A549 (cell line): Measurements from ENCODE around the gene EIF3M. TPM values are rescaled to one million over a fixed set of nuclear protein-coding genes. Genes with fewer than 3 reads are reported as not detected.

ENCODE experiments used
- ATAC-seq, 2 experiments: fragments of 200-7000 bp in 1 of 2; fragments of >200 bp in 1 of 2; cut with Nextera tagmentation in 1 of 2; cut with Tn5 transposase in 1 of 2; 3 replicates each; pipeline versions ENCODE4 v1.8.0 to v1.9.1; 2018 to 2020; ENCODE audit warnings: mild to moderate bottlenecking in 1 of 2, moderate library complexity in 1 of 2
- CTCF ChIA-PET: fragments of 300-600 bp; sonication (Branson Sonifier 250); formaldehyde crosslinking; extraction: SDS; loops from one replicate; lab custom pipeline; 2021; ENCODE audit warnings: antibody characterized with exemption, inconsistent platforms; lab: Yijun Ruan, JAX
- POLR2A ChIA-PET: fragments of 350-600 bp; formaldehyde crosslinking; extraction: SDS; loops from one replicate; lab custom pipeline; 2021; ENCODE audit warnings: antibody characterized with exemption, inconsistent platforms; lab: Yijun Ruan, JAX
- DNase-seq, 2 experiments: peaks; one replicate each; pipeline versions ENCODE4 v3.0.0 to v3.0.0-alpha.2; 2011 to 2016; ENCODE audit warnings: low read depth in 1 of 2, low spot score in 1 of 2
- FAIRE-seq: peaks from 2 replicates; lab custom pipeline; 2011; peaks lifted over from hg19 to GRCh38; lab: Jason Lieb, UNC
- H3K27ac ChIP-seq, 2 experiments: fragments of >200 bp; sonication (Bioruptor Twin); formaldehyde crosslinking; 3 replicates each; pipeline ENCODE4 v1.5.1; 2016 to 2017
- H3K4me1 ChIP-seq: fragments of >200 bp; sonication (Bioruptor Twin); formaldehyde crosslinking; 3 replicates; pipeline ENCODE4 v1.6.1; 2016
- H3K4me2 ChIP-seq: fragments of >200 bp; sonication (Bioruptor Twin); formaldehyde crosslinking; 3 replicates; pipeline ENCODE4 v1.6.1; 2016
- H3K4me3 ChIP-seq: fragments of >200 bp; sonication (Bioruptor Twin); formaldehyde crosslinking; 3 replicates; pipeline ENCODE4 v1.5.1; 2016
- H3K9me3 ChIP-seq: fragments of >200 bp; sonication (Bioruptor Twin); formaldehyde crosslinking; 3 replicates; pipeline ENCODE4 v1.6.1; 2016
- BCL3 ChIP-seq: fragments of >200 bp; sonication (Bioruptor Twin); formaldehyde crosslinking; IDR thresholded peaks from 3 replicates; pipeline ENCODE4 v1.6.1; 2016
- CBX2 ChIP-seq: fragments of 200-600 bp; sonication (generic); IDR thresholded peaks from 2 replicates; pipeline ENCODE4 v1.6.1; 2016; ENCODE audit warnings: low read depth, mild to moderate bottlenecking, borderline replicate concordance
- CHD2 ChIP-seq: fragments of 150-350 bp; IDR thresholded peaks from 2 replicates; pipeline ENCODE4 v1.6.1; 2014; ENCODE audit warnings: low read length; ENCODE audit not compliant: partially characterized antibody
- E2F6 ChIP-seq: IDR thresholded peaks from 2 replicates; pipeline ENCODE4 v1.6.1; 2012; ENCODE audit warnings: low read depth, borderline replicate concordance
- EHF ChIP-seq: fragments of 250-450 bp; sonication (Bioruptor Pico); IDR thresholded peaks from 2 replicates; pipeline ENCODE4 v1.5.0; 2020; ENCODE audit warnings: mild to moderate bottlenecking
- EHMT2 ChIP-seq: fragments of 200-600 bp; sonication (generic); IDR thresholded peaks from 2 replicates; pipeline ENCODE4 v1.6.1; 2016; ENCODE audit warnings: antibody characterized with exemption, low read depth, mild to moderate bottlenecking, moderate library complexity
- ELK1 ChIP-seq: fragments of 150-350 bp; IDR thresholded peaks from 2 replicates; pipeline ENCODE4 v1.6.1; 2014; ENCODE audit warnings: low read depth, mild to moderate bottlenecking, low read length
- EP300 ChIP-seq, 2 experiments: fragments of >200 bp; sonication (Bioruptor Twin); formaldehyde crosslinking; IDR thresholded peaks; 2 replicates in 1 of 2; 3 replicates in 1 of 2; pipeline ENCODE4 v1.6.1; 2016 to 2017
- FOSB ChIP-seq: fragments of 250-450 bp; sonication (Bioruptor Pico); IDR thresholded peaks from 2 replicates; pipeline ENCODE4 v1.5.0; 2020; ENCODE audit warnings: mild to moderate bottlenecking, moderate library complexity
- FOXS1 ChIP-seq: fragments of 250-450 bp; sonication (Bioruptor Pico); IDR thresholded peaks from 2 replicates; pipeline ENCODE4 v1.5.0; 2020; ENCODE audit warnings: mild to moderate bottlenecking, moderate library complexity
- GATA3 ChIP-seq: IDR thresholded peaks from 2 replicates; pipeline ENCODE4 v1.6.1; 2012; ENCODE audit warnings: borderline replicate concordance
- HDAC2 ChIP-seq: fragments of 200-600 bp; sonication (generic); IDR thresholded peaks from 2 replicates; pipeline ENCODE4 v1.6.1; 2016
- HOXB13 ChIP-seq: fragments of 250-450 bp; sonication (Bioruptor Pico); IDR thresholded peaks from 2 replicates; pipeline ENCODE4 v1.5.0; 2020; ENCODE audit warnings: low read depth, mild to moderate bottlenecking, moderate library complexity
- HOXB5 ChIP-seq: fragments of 250-450 bp; sonication (Bioruptor Pico); IDR thresholded peaks from 2 replicates; pipeline ENCODE4 v1.5.0; 2020; ENCODE audit warnings: mild to moderate bottlenecking, moderate library complexity
- JUNB ChIP-seq: fragments of >200 bp; sonication (Bioruptor Twin); formaldehyde crosslinking; IDR thresholded peaks from 2 replicates; pipeline ENCODE4 v1.6.1; 2016
- KDM5A ChIP-seq: fragments of 200-600 bp; sonication (generic); IDR thresholded peaks from 2 replicates; pipeline ENCODE4 v1.6.1; 2016; ENCODE audit warnings: antibody characterized with exemption, mild to moderate bottlenecking
- MAZ ChIP-seq: fragments of 150-350 bp; IDR thresholded peaks from 2 replicates; pipeline ENCODE4 v1.6.1; 2014; ENCODE audit warnings: antibody characterized with exemption, low read depth, low read length, borderline replicate concordance
- NFE2L2 ChIP-seq: fragments of 150-350 bp; conservative IDR thresholded peaks from 2 replicates; pipeline ENCODE4 v1.6.1; 2014; ENCODE audit warnings: low read length
- NPAS2 ChIP-seq: fragments of 250-450 bp; sonication (Bioruptor Pico); IDR thresholded peaks from 2 replicates; pipeline ENCODE4 v1.8.0; 2022; ENCODE audit warnings: mild to moderate bottlenecking, moderate library complexity, borderline replicate concordance
- PBX3 ChIP-seq: IDR thresholded peaks from 2 replicates; pipeline ENCODE4 v1.6.1; 2012
- PHF8 ChIP-seq: fragments of 200-600 bp; sonication (generic); IDR thresholded peaks from 2 replicates; pipeline ENCODE4 v1.6.1; 2016; ENCODE audit warnings: low read depth, mild to moderate bottlenecking, antibody characterized with exemption, moderate library complexity, borderline replicate concordance
- POLR2A ChIP-seq: IDR thresholded peaks from 2 replicates; pipeline ENCODE4 v1.6.1; 2012; ENCODE audit warnings: mild to moderate bottlenecking, low read length
- RAD21 ChIP-seq, 2 experiments: fragments of >200 bp in 1 of 2; sonication (Bioruptor Twin) in 1 of 2; formaldehyde crosslinking in 1 of 2; IDR thresholded peaks in 1 of 2; conservative IDR thresholded peaks in 1 of 2; 2 replicates in 1 of 2; 3 replicates in 1 of 2; pipeline ENCODE4 v1.6.1; 2012 to 2018; ENCODE audit warnings: inconsistent platforms in 1 of 2
- RCOR1 ChIP-seq: fragments of 150-350 bp; IDR thresholded peaks from 2 replicates; pipeline ENCODE4 v1.6.1; 2014; ENCODE audit warnings: antibody characterized with exemption, low read length, low read depth
- REST ChIP-seq: fragments of 200-600 bp; sonication (generic); IDR thresholded peaks from 2 replicates; pipeline ENCODE4 v1.6.1; 2016; ENCODE audit warnings: antibody characterized with exemption, mild to moderate bottlenecking, moderate library complexity
- RNF2 ChIP-seq: fragments of 200-600 bp; sonication (generic); IDR thresholded peaks from 2 replicates; pipeline ENCODE4 v1.6.1; 2016; ENCODE audit warnings: low read depth, mild to moderate bottlenecking, antibody characterized with exemption, moderate library complexity, borderline replicate concordance
- SMC3 ChIP-seq: fragments of >200 bp; sonication (Bioruptor Twin); formaldehyde crosslinking; IDR thresholded peaks from 3 replicates; pipeline ENCODE4 v1.6.1; 2018; ENCODE audit warnings: inconsistent platforms
- TP53 ChIP-seq: fragments of 250-450 bp; sonication (Bioruptor Pico); IDR thresholded peaks from 2 replicates; pipeline ENCODE4 v1.5.0; 2021; ENCODE audit warnings: mild to moderate bottlenecking, moderate library complexity
- USF2 ChIP-seq: fragments of 450-650 bp; IDR thresholded peaks from 2 replicates; pipeline ENCODE4 v1.6.1; 2014; ENCODE audit warnings: antibody characterized with exemption
- ZNF302 ChIP-seq: fragments of 250-450 bp; sonication (Bioruptor Pico); IDR thresholded peaks from 2 replicates; pipeline ENCODE4 v1.9.0; 2021; ENCODE audit warnings: inconsistent platforms, mild to moderate bottlenecking, moderate library complexity
- WGBS: methylation state at CpG from one replicate; pipeline ENCODE4 v1.1.6; 2017; ENCODE audit errors: missing lambda C conversion rate; 5-methylcytosine and 5-hydroxymethylcytosine counted together
- polyA minus RNA-seq: library from RNA; depleted of rRNA, polyadenylated mRNA; stranded (reverse); fragments of >200 nt; gene quantifications from 2 replicates; pipeline ENCODE4 v1.2.3, GENCODE V29; 2011; rRNA and poly(A)+ RNA removed
- polyA plus RNA-seq, 4 experiments: library from polyadenylated mRNA; depleted of rRNA in 3 of 4; stranded (reverse); fragments of >200 nt; fragmentation: RNase III in 1 of 4; extraction: RNeasy Plus Mini Kit Qiagen cat#74134 plus additional on column Dnase treatment in 1 of 4; gene quantifications; 2 replicates in 3 of 4; 3 replicates in 1 of 4; pipeline ENCODE4 v1.2.3, GENCODE V29; 2011 to 2017

Gene EIF3M
- 724 and 890 TPM in 2 replicates for polyA plus RNA-seq (2011; rRNA removed)
- polyA plus RNA-seq (2012; cell fraction: cytosol; rRNA removed): 279 and 369 TPM in 2 replicates
- 144 and 250 TPM in 2 replicates for polyA plus RNA-seq (2012; cell fraction: nucleus; rRNA removed)
- polyA plus RNA-seq (2017; fragmentation: RNase III; extraction: RNeasy Plus Mini Kit Qiagen cat#74134 plus additional on column Dnase treatment): 436 to 478 TPM (median 451 TPM) in 3 replicates
- 147 and 148 TPM in 2 replicates for polyA minus RNA-seq

GRCh38 chr11:32583459-32584271 is at the start of gene EIF3M:
TSS of gene EIF3M (plus strand) at chr11:32583831. CDS start at chr11:32583888, 57 bp downstream.
- ATAC-seq (peak; percentile 96 to 98), FAIRE-seq (no peak), DNase-seq (peak; percentile 72 to 99)
- Histone ChIP-seq H3K27ac (peak within 1 kb of the TSS; percentile 92 to 99), H3K4me2 (peak within 1 kb of the TSS; percentile 97), H3K4me1 (peaks cover 39% of the 10 kb centered on the region), H3K9me3 (no peaks in the 10 kb centered on the region), H3K4me3 (peak within 1 kb of the TSS; percentile 89)
- CTCF ChIA-PET: interaction anchor here (0.8 to 1.1 kb wide), 3 partner anchors 8 to 261 kb away, joined by 3 to 4 read pairs (median 3); no protein-coding TSS in a partner anchor
- POLR2A ChIA-PET: interaction anchor here (0.7 to 1.4 kb wide), 5 partner anchors 11 to 199 kb away, joined by 3 read pairs; partner anchors contain the start of gene WT1
- 3% methylated on average over 30 of the region's 70 CpGs for WGBS
- peak; percentile 48; the same call in 1 of the 2 replicates for TF ChIP-seq KDM5A
- no peak for TF ChIP-seq JUNB
- TF ChIP-seq HOXB5: peak; percentile 36; the same call in 1 of the 2 replicates
- peak; percentile 15; the same call in 1 of the 2 replicates for TF ChIP-seq GATA3
- no peak for TF ChIP-seq CBX2
- no peak for TF ChIP-seq FOSB (CRISPR knock-in tag)
- TF ChIP-seq ELK1: no peak
- peak; percentile 74 for TF ChIP-seq E2F6
- no peak for TF ChIP-seq NPAS2 (CRISPR knock-in tag)
- no peak for TF ChIP-seq NFE2L2
- TF ChIP-seq PBX3: no peak
- no peak for TF ChIP-seq HDAC2
- no peak for TF ChIP-seq EP300 (IDR thresholded peaks at IDR 0.05)
- TF ChIP-seq BCL3: peak; percentile 84; the same call in 1 of the 3 replicates
- peak; percentile 87 for TF ChIP-seq POLR2A
- no peak for TF ChIP-seq RCOR1
- TF ChIP-seq EHMT2: no peak
- TF ChIP-seq MAZ: 0 out of 2 replicates have a peak, but pooled peaks have one; percentile 22
- no peak; the same call in 1 of the 2 replicates for TF ChIP-seq USF2
- no peak for TF ChIP-seq CHD2
- peak; percentile 94 for TF ChIP-seq PHF8
- TF ChIP-seq TP53: peak; percentile 33; the same call in 1 of the 2 replicates
- no peak for TF ChIP-seq SMC3
- no peak for TF ChIP-seq ZNF302
- TF ChIP-seq RAD21 (conservative IDR thresholded peaks at IDR 0.05 in 1 of 2, IDR thresholded peaks at IDR 0.05 in 1 of 2): no peak
- TF ChIP-seq HOXB13 (CRISPR knock-in tag): no peak
- no peak for TF ChIP-seq REST
- TF ChIP-seq EHF (CRISPR knock-in tag): no peak
- TF ChIP-seq RNF2: no peak
- TF ChIP-seq FOXS1 (CRISPR knock-in tag): no peak
